NCI-H187 treated with DMSO at 0.1 percent for 48 hours (cell line): ENCODE data around the gene KCND2.

Source experiments
- DNase-seq: peaks from one replicate; lab custom pipeline; 2025; lab: John Stamatoyannopoulos, UW

Gene KCND2

GRCh38 chr7:120412139-120413050 is 139.4 kb downstream of the KCND2 start:
- DNase-seq = no peak

GRCh38 chr7:120413164-120413563 is 140.2 kb downstream of the KCND2 start:
- DNase-seq = no peak

DNA sequence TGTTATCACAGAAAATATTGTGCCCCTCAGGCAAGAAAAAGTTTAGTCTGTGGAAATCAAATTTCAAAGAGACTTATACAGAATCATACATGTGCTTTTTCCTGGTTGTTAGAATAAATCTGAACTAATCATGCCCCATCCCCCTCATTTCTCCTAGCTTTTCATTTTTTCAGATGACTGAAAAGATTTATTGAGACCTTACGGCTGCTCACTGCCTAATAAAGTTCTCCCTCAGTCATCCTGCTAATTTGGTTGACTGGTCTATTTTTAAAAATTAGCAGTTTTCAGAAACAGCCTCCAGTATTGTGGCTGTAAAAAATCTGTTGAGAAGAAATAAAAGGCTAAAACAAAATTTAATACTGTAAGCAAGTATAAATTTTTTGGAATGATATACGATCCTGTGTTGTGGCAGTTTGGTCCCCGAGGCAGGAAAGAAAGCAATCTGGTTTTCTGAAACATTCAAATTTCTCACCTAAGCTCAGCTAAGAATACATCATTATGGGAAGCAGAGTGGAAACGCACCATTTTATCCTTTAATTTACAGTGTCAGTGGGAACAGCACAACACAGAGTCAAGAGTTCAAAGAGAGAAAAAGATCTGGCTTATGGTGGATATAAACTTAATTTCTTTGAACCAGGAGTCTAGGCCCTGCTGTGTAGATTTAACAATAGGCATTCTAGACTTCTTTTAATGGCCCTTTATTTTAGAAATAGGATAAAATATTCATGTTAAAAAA is 144.4 kb downstream of the KCND2 start:
- no peak for DNase-seq

GRCh38 chr7:120421151-120421651 is 148.2 kb downstream of the KCND2 start:
- no peak for DNase-seq

- DNase-seq = no peak
Measured at GRCh38 chr7:120431016-120431415, 158.0 kb downstream of the KCND2 start.

- DNase-seq = no peak
Measured at GRCh38 chr7:120436487-120437060, 163.6 kb downstream of the KCND2 start.

DNA sequence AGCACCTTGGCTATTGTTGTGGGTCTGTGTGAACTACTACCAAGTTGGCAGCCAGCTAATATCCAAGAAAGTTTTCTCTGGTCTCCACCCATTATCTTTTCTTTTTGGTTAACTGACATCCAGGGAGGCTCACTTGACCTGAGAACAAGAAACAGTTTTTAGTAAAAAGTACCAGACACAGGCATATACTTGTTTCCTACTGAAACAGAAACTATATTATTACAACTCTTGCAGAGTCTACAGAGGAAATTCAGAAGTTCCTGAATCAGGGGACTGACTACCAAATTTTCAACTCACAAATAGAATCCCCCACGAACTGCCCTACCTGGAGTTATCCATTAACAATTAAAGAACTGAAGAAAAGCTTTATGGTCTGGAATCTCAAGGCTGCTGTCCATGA is 168.9 kb downstream of the KCND2 start:
- no peak for DNase-seq

GRCh38 chr7:120442838-120443237 is 169.9 kb downstream of the KCND2 start:
- no peak for DNase-seq

DNA sequence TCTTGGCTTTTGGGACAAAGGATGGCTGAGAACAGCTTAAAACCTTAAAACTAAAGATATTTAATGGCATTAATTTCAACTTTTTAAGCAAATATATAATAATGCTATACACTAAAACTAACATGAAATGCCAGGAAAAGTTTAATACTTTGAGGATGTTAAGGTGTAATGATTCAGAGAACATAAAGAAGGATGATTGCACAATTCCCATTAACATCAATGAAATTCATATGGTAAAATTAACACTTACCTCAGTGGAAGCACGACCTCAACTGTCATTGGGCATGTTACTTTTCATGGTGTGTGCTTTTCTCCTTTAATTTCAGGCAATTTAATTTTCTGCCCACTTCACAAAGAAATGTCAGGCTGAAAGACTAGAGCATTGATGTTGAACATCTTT is 171.7 kb downstream of the KCND2 start:
- no peak for DNase-seq

DNA sequence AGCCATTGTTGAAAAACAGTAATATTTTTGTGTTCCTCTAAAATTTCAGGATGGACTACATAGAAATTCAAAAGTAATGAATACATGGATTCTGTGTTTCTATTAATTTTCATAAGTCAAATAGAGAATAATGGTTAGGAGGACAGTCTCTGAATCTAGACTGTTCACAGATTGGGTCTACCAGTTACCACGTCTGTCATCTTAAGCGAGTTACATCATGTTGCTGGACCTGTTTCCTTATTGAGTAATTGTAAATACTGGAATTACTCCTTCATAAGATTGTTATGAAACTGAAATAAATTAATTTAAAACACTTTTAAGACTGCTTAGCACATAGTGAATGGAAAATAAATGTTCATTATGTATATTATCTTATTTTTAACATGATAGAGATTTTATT is 172.3 kb downstream of the KCND2 start:
- no peak for DNase-seq

GRCh38 chr7:120452665-120453064 is 179.7 kb downstream of the KCND2 start:
- DNase-seq = no peak

DNA sequence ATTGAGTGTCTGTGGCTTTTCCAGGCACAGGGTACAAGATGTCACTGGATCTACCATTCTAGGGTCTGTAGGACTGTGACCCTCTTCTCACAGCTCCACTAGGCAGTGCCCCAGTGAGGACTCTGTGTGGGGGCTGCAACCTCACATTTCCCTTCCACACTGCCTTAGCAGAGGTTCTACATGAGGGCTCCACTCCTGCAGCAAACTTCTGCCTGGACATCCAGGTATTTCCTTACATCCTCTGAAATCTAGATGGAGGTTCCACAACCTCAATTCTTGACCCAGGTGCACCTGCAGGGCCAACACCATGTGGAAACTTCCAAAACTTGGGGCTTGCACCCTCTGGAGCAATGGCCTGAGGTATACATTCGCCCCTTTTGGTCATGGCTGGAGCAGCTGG is 183.7 kb downstream of the KCND2 start:
- no peak for DNase-seq

DNA sequence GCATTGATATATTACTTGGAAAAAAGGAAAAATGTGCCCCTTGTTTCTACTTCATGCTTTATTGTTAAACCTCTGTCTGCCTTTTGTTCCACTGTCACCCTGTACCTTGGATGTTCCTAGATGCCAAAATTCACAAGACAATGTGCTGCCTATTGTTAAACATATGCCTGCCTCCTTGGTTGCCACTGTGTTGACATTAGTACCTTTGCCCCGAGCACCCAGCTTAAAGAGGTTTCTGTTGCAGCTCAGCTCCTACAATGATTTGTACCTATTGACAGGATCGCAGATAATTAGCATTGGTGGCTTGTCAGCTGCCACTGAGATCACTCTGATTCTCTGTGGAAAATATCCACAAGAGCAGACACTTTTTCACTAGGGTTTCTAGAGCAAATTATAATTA is 188.0 kb downstream of the KCND2 start:
- no peak for DNase-seq

GRCh38 chr7:120462991-120463390 is 190.0 kb downstream of the KCND2 start:
- DNase-seq = no peak

DNA sequence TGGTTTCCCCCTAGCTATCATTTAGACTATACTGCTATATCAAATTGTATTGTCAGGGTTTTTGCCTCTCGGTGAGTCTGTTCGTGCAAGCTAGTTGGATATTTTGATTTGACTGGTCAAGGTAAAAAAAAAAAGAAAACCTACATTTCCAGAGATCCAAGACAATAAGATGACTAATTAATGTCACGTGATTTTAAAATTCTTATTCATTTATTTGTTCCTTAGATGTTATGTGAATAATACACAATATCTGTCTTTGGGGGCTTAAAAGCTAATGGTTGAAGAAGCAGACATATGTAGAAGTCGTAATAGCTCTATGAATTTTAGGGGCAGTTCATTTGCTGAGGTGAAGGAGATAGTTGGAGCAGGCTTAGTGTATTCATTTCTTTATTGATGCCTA is 191.1 kb downstream of the KCND2 start:
- no peak for DNase-seq

DNA sequence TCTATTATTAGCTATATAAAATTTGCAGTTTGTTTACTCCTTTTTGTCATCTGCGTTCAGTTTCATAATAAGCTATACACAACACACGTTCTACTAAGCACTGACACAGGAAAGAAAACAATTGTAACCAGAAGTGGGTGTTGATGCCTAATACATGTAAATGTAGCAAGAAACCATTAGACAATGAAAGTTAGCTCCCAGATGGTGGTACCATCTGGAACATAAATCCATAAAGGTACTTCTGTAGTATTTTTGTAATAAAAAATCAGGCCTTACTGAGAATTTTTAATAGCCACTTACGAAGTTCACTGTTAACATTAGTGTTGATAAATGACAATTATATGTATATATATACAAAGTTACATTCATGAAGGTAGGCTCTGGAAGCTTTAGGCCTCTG is 194.7 kb downstream of the KCND2 start:
- DNase-seq = no peak

- DNase-seq = no peak
Measured at GRCh38 chr7:120468611-120469010, 195.6 kb downstream of the KCND2 start.

GRCh38 chr7:120472892-120473291 is 199.9 kb downstream of the KCND2 start:
- no peak for DNase-seq

DNA sequence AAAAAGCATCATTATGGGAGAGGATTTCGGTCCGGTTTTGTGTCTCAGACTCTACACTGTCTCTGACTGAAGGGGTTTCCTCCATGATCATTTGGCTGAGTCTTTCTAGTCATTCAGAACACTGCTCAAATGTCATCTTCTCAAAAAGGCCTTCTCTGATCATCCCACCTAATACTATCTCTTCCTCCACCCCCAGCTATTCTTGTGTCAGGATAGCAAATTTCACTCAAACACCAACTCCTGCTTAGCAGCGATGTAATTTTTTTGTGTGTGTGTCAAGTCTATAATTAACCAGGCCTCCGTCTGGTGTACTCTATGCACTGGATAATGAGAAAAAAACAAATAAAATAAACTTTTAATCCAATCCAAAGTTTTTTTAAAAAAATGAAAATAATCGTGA is 200.4 kb downstream of the KCND2 start:
- DNase-seq = no peak

GRCh38 chr7:120475994-120476393 is 203.0 kb downstream of the KCND2 start:
- DNase-seq = no peak

DNA sequence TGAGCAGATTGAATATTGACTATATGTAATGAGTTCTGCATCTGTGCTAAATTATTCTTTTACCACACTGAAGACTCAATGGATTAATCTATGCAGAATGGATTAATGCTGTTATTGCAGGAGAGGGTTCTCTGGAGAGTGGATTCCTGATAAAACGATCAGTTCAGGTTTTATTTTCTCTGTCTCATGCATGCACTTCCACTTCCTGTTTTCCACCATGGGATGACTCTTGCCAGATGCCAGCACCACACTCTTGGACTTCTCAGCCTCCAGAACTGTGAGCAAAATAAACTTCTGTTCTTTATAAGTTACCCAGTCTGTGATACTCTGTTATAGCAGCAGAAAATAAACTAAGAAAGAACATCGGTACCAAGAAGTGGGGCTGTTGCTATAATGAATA is 207.5 kb downstream of the KCND2 start:
- no peak for DNase-seq

- DNase-seq = no peak
Measured at GRCh38 chr7:120480930-120481329, 208.0 kb downstream of the KCND2 start.

GRCh38 chr7:120486164-120486563 is 213.2 kb downstream of the KCND2 start:
- no peak for DNase-seq
